GM18526 (cell line): ENCODE results near the gene GABARAP.

Experiments
- POLR2A ChIP-seq: IDR thresholded peaks from 3 replicates; pipeline ENCODE4 v1.6.1; 2011; ENCODE audit not compliant: insufficient read length; ENCODE audit errors: extremely low read depth

GABARAP gene

GRCh38 chr17:7251661-7252175, 9.5 kb upstream of the GABARAP start, which contains the start of gene CTDNEP1:
Gene CTDNEP1, minus strand, starts transcription at chr17:7251734. Its CDS starts 438 bp downstream, at chr17:7251296.
- TF ChIP-seq POLR2A = peak; percentile 48

GRCh38 chr17:7250695-7251627, 8.7 kb upstream of the GABARAP start:
- no peak for TF ChIP-seq POLR2A

GRCh38 chr17:7249830-7250229, 7.6 kb upstream of the GABARAP start:
- TF ChIP-seq POLR2A = no peak

GRCh38 chr17:7249214-7249613, 7.0 kb upstream of the GABARAP start:
- no peak for TF ChIP-seq POLR2A

GRCh38 chr17:7248796-7249195, 6.5 kb upstream of the GABARAP start:
- no peak for TF ChIP-seq POLR2A

GRCh38 chr17:7246779-7247178, 4.5 kb upstream of the GABARAP start:
- no peak for TF ChIP-seq POLR2A

- TF ChIP-seq POLR2A = no peak
Observed at GRCh38 chr17:7243453-7243729, 1.1 kb upstream of the GABARAP start.

GRCh38 chr17:7242717-7243452, 636 bp upstream of the GABARAP start:
- TF ChIP-seq POLR2A = peak; percentile 45

GRCh38 chr17:7241090-7241733, 1.0 kb downstream of the GABARAP start:
- no peak for TF ChIP-seq POLR2A

- TF ChIP-seq POLR2A = no peak
Observed at GRCh38 chr17:7240375-7240774, 1.9 kb downstream of the GABARAP start.

GRCh38 chr17:7239091-7240027, 2.9 kb downstream of the GABARAP start, which contains the start of gene PHF23:
Gene PHF23, minus strand, starts transcription at chr17:7239457. Its CDS starts 178 bp downstream, at chr17:7239279.
- peak; percentile 32 for TF ChIP-seq POLR2A

- no peak for TF ChIP-seq POLR2A
Observed at GRCh38 chr17:7238420-7239090, 3.7 kb downstream of the GABARAP start.

GRCh38 chr17:7237761-7238419, 4.4 kb downstream of the GABARAP start:
- peak; percentile 39 for TF ChIP-seq POLR2A
